ENCODE results near the gene MED27.

DNA sequence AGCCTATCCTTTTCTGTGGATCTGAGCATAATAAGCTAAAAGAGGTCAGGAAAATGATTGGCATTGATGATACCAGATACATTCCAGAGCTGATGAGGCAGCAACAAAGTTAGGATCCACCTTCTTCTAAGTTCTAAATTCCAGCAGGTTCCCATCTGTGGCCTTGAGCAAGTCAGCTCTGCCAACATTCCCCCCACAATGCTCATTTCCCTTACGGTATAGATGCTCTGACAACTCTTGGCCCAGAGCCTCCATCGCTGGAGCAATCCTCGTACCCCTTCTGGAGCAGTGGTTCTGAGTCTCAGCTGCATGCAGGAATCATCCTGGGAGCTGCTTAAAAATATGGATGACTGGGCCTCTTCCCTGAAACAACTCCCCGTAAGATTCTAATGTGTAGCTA lies 78.1 kb downstream of the MED27 start:
- TF ChIP-seq, protein P1, sequence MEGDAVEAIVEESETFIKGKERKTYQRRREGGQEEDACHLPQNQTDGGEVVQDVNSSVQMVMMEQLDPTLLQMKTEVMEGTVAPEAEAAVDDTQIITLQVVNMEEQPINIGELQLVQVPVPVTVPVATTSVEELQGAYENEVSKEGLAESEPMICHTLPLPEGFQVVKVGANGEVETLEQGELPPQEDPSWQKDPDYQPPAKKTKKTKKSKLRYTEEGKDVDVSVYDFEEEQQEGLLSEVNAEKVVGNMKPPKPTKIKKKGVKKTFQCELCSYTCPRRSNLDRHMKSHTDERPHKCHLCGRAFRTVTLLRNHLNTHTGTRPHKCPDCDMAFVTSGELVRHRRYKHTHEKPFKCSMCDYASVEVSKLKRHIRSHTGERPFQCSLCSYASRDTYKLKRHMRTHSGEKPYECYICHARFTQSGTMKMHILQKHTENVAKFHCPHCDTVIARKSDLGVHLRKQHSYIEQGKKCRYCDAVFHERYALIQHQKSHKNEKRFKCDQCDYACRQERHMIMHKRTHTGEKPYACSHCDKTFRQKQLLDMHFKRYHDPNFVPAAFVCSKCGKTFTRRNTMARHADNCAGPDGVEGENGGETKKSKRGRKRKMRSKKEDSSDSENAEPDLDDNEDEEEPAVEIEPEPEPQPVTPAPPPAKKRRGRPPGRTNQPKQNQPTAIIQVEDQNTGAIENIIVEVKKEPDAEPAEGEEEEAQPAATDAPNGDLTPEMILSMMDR (IDR thresholded peaks at IDR 0.05) = no peak
- TF ChIP-seq, protein P2, sequence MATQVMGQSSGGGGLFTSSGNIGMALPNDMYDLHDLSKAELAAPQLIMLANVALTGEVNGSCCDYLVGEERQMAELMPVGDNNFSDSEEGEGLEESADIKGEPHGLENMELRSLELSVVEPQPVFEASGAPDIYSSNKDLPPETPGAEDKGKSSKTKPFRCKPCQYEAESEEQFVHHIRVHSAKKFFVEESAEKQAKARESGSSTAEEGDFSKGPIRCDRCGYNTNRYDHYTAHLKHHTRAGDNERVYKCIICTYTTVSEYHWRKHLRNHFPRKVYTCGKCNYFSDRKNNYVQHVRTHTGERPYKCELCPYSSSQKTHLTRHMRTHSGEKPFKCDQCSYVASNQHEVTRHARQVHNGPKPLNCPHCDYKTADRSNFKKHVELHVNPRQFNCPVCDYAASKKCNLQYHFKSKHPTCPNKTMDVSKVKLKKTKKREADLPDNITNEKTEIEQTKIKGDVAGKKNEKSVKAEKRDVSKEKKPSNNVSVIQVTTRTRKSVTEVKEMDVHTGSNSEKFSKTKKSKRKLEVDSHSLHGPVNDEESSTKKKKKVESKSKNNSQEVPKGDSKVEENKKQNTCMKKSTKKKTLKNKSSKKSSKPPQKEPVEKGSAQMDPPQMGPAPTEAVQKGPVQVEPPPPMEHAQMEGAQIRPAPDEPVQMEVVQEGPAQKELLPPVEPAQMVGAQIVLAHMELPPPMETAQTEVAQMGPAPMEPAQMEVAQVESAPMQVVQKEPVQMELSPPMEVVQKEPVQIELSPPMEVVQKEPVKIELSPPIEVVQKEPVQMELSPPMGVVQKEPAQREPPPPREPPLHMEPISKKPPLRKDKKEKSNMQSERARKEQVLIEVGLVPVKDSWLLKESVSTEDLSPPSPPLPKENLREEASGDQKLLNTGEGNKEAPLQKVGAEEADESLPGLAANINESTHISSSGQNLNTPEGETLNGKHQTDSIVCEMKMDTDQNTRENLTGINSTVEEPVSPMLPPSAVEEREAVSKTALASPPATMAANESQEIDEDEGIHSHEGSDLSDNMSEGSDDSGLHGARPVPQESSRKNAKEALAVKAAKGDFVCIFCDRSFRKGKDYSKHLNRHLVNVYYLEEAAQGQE (IDR thresholded peaks at IDR 0.05; ENCODE audit: insufficient read depth in 1 of 2, low read depth in 2 of 2, low read length in 1 of 2) = no peak
- TF ChIP-seq POLR2AphosphoS5 (IDR thresholded peaks at IDR 0.05; ENCODE audit: low read depth, low read length) = no peak
- no peak for TF ChIP-seq TCF7L2 (IDR thresholded peaks at IDR 0.05; ENCODE audit: low read depth, low read length)
- TF ChIP-seq SIN3A (IDR thresholded peaks at IDR 0.05; ENCODE audit: borderline replicate concordance, insufficient read depth, low read depth, low read length) = no peak

Measured in Panc1 (cell line).